ENCODE data around the gene CCKAR.

The CCKAR gene

GRCh38 chr4:26490111-26490959 lies at the start of gene CCKAR:
TSS of gene CCKAR (minus strand) at chr4:26490484. CDS start at chr4:26490267, 217 bp downstream.
- H3K4me3 ChIP-seq (ENCODE audit: low read depth, low read length): no peak within 1 kb of the TSS
- TF ChIP-seq, protein P1, sequence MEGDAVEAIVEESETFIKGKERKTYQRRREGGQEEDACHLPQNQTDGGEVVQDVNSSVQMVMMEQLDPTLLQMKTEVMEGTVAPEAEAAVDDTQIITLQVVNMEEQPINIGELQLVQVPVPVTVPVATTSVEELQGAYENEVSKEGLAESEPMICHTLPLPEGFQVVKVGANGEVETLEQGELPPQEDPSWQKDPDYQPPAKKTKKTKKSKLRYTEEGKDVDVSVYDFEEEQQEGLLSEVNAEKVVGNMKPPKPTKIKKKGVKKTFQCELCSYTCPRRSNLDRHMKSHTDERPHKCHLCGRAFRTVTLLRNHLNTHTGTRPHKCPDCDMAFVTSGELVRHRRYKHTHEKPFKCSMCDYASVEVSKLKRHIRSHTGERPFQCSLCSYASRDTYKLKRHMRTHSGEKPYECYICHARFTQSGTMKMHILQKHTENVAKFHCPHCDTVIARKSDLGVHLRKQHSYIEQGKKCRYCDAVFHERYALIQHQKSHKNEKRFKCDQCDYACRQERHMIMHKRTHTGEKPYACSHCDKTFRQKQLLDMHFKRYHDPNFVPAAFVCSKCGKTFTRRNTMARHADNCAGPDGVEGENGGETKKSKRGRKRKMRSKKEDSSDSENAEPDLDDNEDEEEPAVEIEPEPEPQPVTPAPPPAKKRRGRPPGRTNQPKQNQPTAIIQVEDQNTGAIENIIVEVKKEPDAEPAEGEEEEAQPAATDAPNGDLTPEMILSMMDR (IDR thresholded peaks at IDR 0.05; ENCODE audit: borderline replicate concordance, insufficient read depth, low read depth, low read length): no peak

DNA sequence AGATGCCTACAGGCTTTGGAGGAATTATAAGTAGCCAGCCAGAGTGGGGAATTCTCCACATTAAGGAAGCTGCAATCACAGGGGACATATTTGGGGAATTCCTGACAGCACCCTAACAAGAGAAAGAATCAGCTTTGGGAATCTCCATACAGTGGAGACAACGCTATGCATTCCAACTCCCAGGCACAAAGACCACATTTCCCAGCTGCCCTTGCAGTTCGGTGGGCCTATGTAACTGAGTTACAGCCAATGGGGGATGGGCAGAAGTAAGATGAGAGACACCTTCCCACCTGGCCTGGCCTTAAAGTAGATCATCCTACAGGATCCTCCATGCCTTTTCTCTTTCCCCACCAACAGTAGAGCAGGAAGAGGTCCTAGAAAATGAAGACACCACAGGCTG lies 43.4 kb upstream of the CCKAR start:
- TF ChIP-seq, protein P1 (IDR thresholded peaks at IDR 0.05; ENCODE audit: borderline replicate concordance, insufficient read depth, low read depth, low read length): no peak
- H3K4me3 ChIP-seq (ENCODE audit: low read depth, low read length): no peak overlapping the region

GRCh38 chr4:26531491-26532116 lies 41.3 kb upstream of the CCKAR start:
- TF ChIP-seq, protein P1 (IDR thresholded peaks at IDR 0.05; ENCODE audit: borderline replicate concordance, insufficient read depth, low read depth, low read length): no peak

GRCh38 chr4:26530099-26530498 lies 39.8 kb upstream of the CCKAR start:
- no peak overlapping the region for H3K4me3 ChIP-seq (ENCODE audit: low read depth, low read length)
- TF ChIP-seq, protein P1 (IDR thresholded peaks at IDR 0.05; ENCODE audit: borderline replicate concordance, insufficient read depth, low read depth, low read length): no peak

More at GRCh38 chr4:26531491-26532116, 41.3 kb upstream of the CCKAR start:
- H3K4me3 ChIP-seq (ENCODE audit: low read depth, low read length): no peak overlapping the region

GRCh38 chr4:26529479-26529878 lies 39.2 kb upstream of the CCKAR start:
- no peak overlapping the region for H3K4me3 ChIP-seq (ENCODE audit: low read depth, low read length)
- TF ChIP-seq, protein P1 (IDR thresholded peaks at IDR 0.05; ENCODE audit: borderline replicate concordance, insufficient read depth, low read depth, low read length): no peak

- TF ChIP-seq, protein P1 (IDR thresholded peaks at IDR 0.05; ENCODE audit: borderline replicate concordance, insufficient read depth, low read depth, low read length): no peak
- H3K4me3 ChIP-seq (ENCODE audit: low read depth, low read length): no peak overlapping the region
Observed at GRCh38 chr4:26525771-26526150, 35.5 kb upstream of the CCKAR start.
